ENCODE data around the gene CCDC192.

Gene CCDC192

GRCh38 chr5:127961763-127962145 is 258.6 kb downstream of the CCDC192 start:
- DNase-seq, result no peak

- no peak for DNase-seq
These were observed 259.3 kb downstream of the CCDC192 start for GRCh38 chr5:127962491-127962890.

GRCh38 chr5:127963233-127963632 is 260.0 kb downstream of the CCDC192 start:
- no peak for DNase-seq

- no peak for DNase-seq
These were observed 260.7 kb downstream of the CCDC192 start for GRCh38 chr5:127963931-127964330.

GRCh38 chr5:127967323-127967982 is 264.3 kb downstream of the CCDC192 start:
- no peak for DNase-seq

- DNase-seq, result no peak
These were observed 264.9 kb downstream of the CCDC192 start for GRCh38 chr5:127967983-127968592.

GRCh38 chr5:127969002-127969401 is 265.8 kb downstream of the CCDC192 start:
- DNase-seq, result no peak

- DNase-seq, result no peak
These were observed 266.5 kb downstream of the CCDC192 start for GRCh38 chr5:127969651-127970050.

- no peak for DNase-seq
These were observed 266.9 kb downstream of the CCDC192 start for GRCh38 chr5:127970081-127970480.

- DNase-seq, result no peak
These were observed 267.7 kb downstream of the CCDC192 start for GRCh38 chr5:127970854-127971425.

- no peak for DNase-seq
These were observed 272.8 kb downstream of the CCDC192 start for GRCh38 chr5:127975961-127976360.

- DNase-seq, result no peak
These were observed 273.3 kb downstream of the CCDC192 start for GRCh38 chr5:127976525-127976924.

- no peak for DNase-seq
These were observed 274.0 kb downstream of the CCDC192 start for GRCh38 chr5:127976991-127977717.

- DNase-seq, result no peak
These were observed 275.6 kb downstream of the CCDC192 start for GRCh38 chr5:127978738-127979300.

GRCh38 chr5:127979475-127979874 is 276.3 kb downstream of the CCDC192 start:
- no peak for DNase-seq

GRCh38 chr5:127980843-127981242 is 277.7 kb downstream of the CCDC192 start:
- DNase-seq, result no peak

- DNase-seq, result no peak
These were observed 278.3 kb downstream of the CCDC192 start for GRCh38 chr5:127981498-127981897.

- no peak for DNase-seq
These were observed 282.7 kb downstream of the CCDC192 start for GRCh38 chr5:127985811-127986325.

GRCh38 chr5:127987354-127988145 is 284.4 kb downstream of the CCDC192 start:
- no peak for DNase-seq

- no peak for DNase-seq
These were observed 285.1 kb downstream of the CCDC192 start for GRCh38 chr5:127988146-127988760.
